H1 (cell line): Measurements from ENCODE around the gene GPC1. TPM values are rescaled to one million over a fixed set of nuclear protein-coding genes. Genes with fewer than 3 reads are reported as not detected.

ENCODE experiments used
- CTCF ChIA-PET: fragments of 300-600 bp; sonication (Branson Sonifier 250); formaldehyde crosslinking; loops from one replicate; lab custom pipeline; 2021; ENCODE audit not compliant: partially characterized antibody; lab: Charles Lee
- POLR2A ChIA-PET: fragments of 300-600 bp; sonication (Branson Sonifier 250); formaldehyde crosslinking; loops from one replicate; lab custom pipeline; 2021; ENCODE audit warnings: inconsistent platforms; ENCODE audit not compliant: partially characterized antibody; lab: Charles Lee
- DNase-seq, 2 experiments: peaks; one replicate each; pipeline versions ENCODE4 v3.0.0 to v3.0.0-alpha.2; 2010 to 2022; ENCODE audit warnings: low spot score in 2 of 2, low read depth in 1 of 2, mixed read lengths in 1 of 2
- FAIRE-seq: peaks from 2 replicates; lab custom pipeline; 2011; peaks lifted over from hg19 to GRCh38; lab: Jason Lieb, UNC
- H2AFZ ChIP-seq: 2 replicates; pipeline ENCODE4 v1.8.1; 2012; ENCODE audit warnings: low read length, inconsistent platforms
- H2AK5ac ChIP-seq: 2 replicates; pipeline ENCODE4 v1.6.1; 2013; ENCODE audit warnings: low read depth, low read length
- H2BK120ac ChIP-seq: replicated peaks from 2 replicates; pipeline ENCODE3; 2013; ENCODE audit warnings: low read depth, low read length, inconsistent platforms
- H2BK12ac ChIP-seq: 2 replicates; pipeline ENCODE4 v1.6.1; 2013; ENCODE audit warnings: low read depth, low read length
- H2BK15ac ChIP-seq: 2 replicates; pipeline ENCODE4 v1.6.1; 2013; ENCODE audit warnings: low read length
- H2BK20ac ChIP-seq: 2 replicates; pipeline ENCODE4 v1.6.1; 2013; ENCODE audit warnings: low read length
- H2BK5ac ChIP-seq: 2 replicates; pipeline ENCODE4 v1.6.1; 2013; ENCODE audit warnings: low read depth, low read length
- H3K14ac ChIP-seq: 2 replicates; pipeline ENCODE4 v1.6.1; 2013; ENCODE audit warnings: inconsistent platforms; ENCODE audit not compliant: insufficient read length
- H3K18ac ChIP-seq: 2 replicates; pipeline ENCODE4 v1.6.1; 2013; ENCODE audit warnings: low read length; ENCODE audit errors: extremely low read depth
- H3K23ac ChIP-seq: 2 replicates; pipeline ENCODE4 v1.6.1; 2013; ENCODE audit warnings: inconsistent platforms; ENCODE audit not compliant: insufficient read length
- H3K23me2 ChIP-seq: 2 replicates; pipeline ENCODE4 v1.6.1; 2013; ENCODE audit warnings: low read depth, low read length
- H3K27ac ChIP-seq: 2 replicates; pipeline ENCODE4 v1.6.1; 2011; ENCODE audit warnings: low read depth, low read length, inconsistent platforms
- H3K27me3 ChIP-seq, 4 experiments: replicated peaks in 1 of 4; 1 replicate in 1 of 4; 2 replicates in 3 of 4; pipeline versions ENCODE4 v1.6.1 to v1.8.1; 2011 to 2013; ENCODE audit warnings: low read length in 3 of 4, mild to moderate bottlenecking in 3 of 4, inconsistent platforms in 2 of 4, mixed read lengths in 2 of 4, moderate library complexity in 1 of 4; ENCODE audit not compliant: control insufficient read depth in 3 of 4, insufficient read depth in 3 of 4; ENCODE audit errors: extremely low read depth in 1 of 4
- H3K36me3 ChIP-seq, 4 experiments: 2 replicates each; pipeline versions ENCODE4 v1.6.1 to v1.8.1; 2011 to 2013; ENCODE audit warnings: mild to moderate bottlenecking in 4 of 4, low read length in 3 of 4, moderate library complexity in 2 of 4, control low read depth in 1 of 4, inconsistent platforms in 1 of 4; ENCODE audit not compliant: insufficient read depth in 4 of 4, control insufficient read depth in 2 of 4
- H3K4ac ChIP-seq: replicated peaks from 2 replicates; pipeline ENCODE3; 2013; ENCODE audit warnings: low read length, low read depth, mixed read lengths, inconsistent platforms; ENCODE audit not compliant: insufficient read length
- H3K4me1 ChIP-seq, 4 experiments: replicated peaks in 1 of 4; 1 replicate in 1 of 4; 2 replicates in 3 of 4; pipeline versions ENCODE4 v1.6.1 to v1.8.1; 2011 to 2013; ENCODE audit warnings: low read length in 3 of 4, inconsistent platforms in 2 of 4, mixed read lengths in 1 of 4; ENCODE audit not compliant: insufficient read depth in 4 of 4, control insufficient read depth in 3 of 4
- H3K4me2 ChIP-seq, 2 experiments: 2 replicates each; pipeline versions ENCODE4 v1.6.1 to v1.8.1; 2011 to 2013; ENCODE audit warnings: low read depth in 2 of 2, low read length in 2 of 2, control low read depth in 1 of 2, inconsistent platforms in 1 of 2, mild to moderate bottlenecking in 1 of 2; ENCODE audit not compliant: insufficient read depth in 1 of 2
- H3K4me3 ChIP-seq, 4 experiments: fragments of 200-600, 300-600 bp in 1 of 4; sonication (generic), shearing (Covaris generic), sonication (Bioruptor Twin) in 1 of 4; 2 replicates each; pipeline versions ENCODE4 v1.5.1 to v1.8.1; 2011 to 2016; ENCODE audit warnings: low read length in 4 of 4, low read depth in 3 of 4, control low read depth in 2 of 4, inconsistent platforms in 2 of 4, mild to moderate bottlenecking in 2 of 4, mixed read lengths in 1 of 4, moderate library complexity in 1 of 4; ENCODE audit not compliant: insufficient read depth in 2 of 4; ENCODE audit errors: extremely low read depth in 1 of 4
- H3K56ac ChIP-seq: replicated peaks from 2 replicates; pipeline ENCODE3; 2013; ENCODE audit warnings: low read depth, mild to moderate bottlenecking, mixed read lengths, low read length, inconsistent platforms; ENCODE audit not compliant: insufficient read length
- H3K79me1 ChIP-seq: 2 replicates; pipeline ENCODE4 v1.6.1; 2013; ENCODE audit warnings: low read depth, low read length, control low read depth
- H3K79me2 ChIP-seq, 2 experiments: 2 replicates each; pipeline versions ENCODE4 v1.6.1 to v1.8.1; 2012 to 2013; ENCODE audit warnings: low read length in 2 of 2, mild to moderate bottlenecking in 2 of 2, inconsistent platforms in 1 of 2; ENCODE audit not compliant: insufficient read depth in 2 of 2, control insufficient read depth in 1 of 2
- H3K9ac ChIP-seq, 4 experiments: replicated peaks in 1 of 4; 1 replicate in 1 of 4; 2 replicates in 3 of 4; pipeline versions ENCODE4 v1.6.1 to v1.8.1; 2011 to 2013; ENCODE audit warnings: low read depth in 3 of 4, low read length in 3 of 4, control low read depth in 2 of 4, mild to moderate bottlenecking in 2 of 4, moderate library complexity in 2 of 4, inconsistent platforms in 1 of 4; ENCODE audit errors: extremely low read depth in 1 of 4
- H3K9me3 ChIP-seq, 2 experiments: 2 replicates each; pipeline versions ENCODE4 v1.6.1 to v1.8.1; 2012 to 2013; ENCODE audit warnings: mild to moderate bottlenecking in 2 of 2, moderate library complexity in 2 of 2, control low read depth in 1 of 2, inconsistent platforms in 1 of 2, low read depth in 1 of 2, low read length in 1 of 2, mixed read lengths in 1 of 2; ENCODE audit not compliant: insufficient read depth in 2 of 2
- H4K20me1 ChIP-seq, 2 experiments: replicated peaks in 1 of 2; 2 replicates each; pipeline versions ENCODE3 to v1.8.1; 2011 to 2013; ENCODE audit warnings: inconsistent platforms in 2 of 2, low read length in 2 of 2, mild to moderate bottlenecking in 1 of 2; ENCODE audit not compliant: insufficient read depth in 2 of 2, control insufficient read depth in 1 of 2
- H4K5ac ChIP-seq: 2 replicates; pipeline ENCODE4 v1.6.1; 2013; ENCODE audit warnings: low read length, low read depth, mixed read lengths, inconsistent platforms; ENCODE audit not compliant: insufficient read length
- H4K8ac ChIP-seq: 2 replicates; pipeline ENCODE4 v1.8.0; 2013; ENCODE audit warnings: mild to moderate bottlenecking, moderate library complexity, low read length, inconsistent platforms; ENCODE audit not compliant: insufficient read depth; ENCODE audit errors: extremely low read depth
- H4K91ac ChIP-seq: replicated peaks from 2 replicates; pipeline ENCODE3; 2013; ENCODE audit warnings: low read length, mixed read lengths, inconsistent platforms; ENCODE audit not compliant: insufficient read length
- ATF2 ChIP-seq: IDR thresholded peaks from 2 replicates; pipeline ENCODE4 v1.6.1; 2012; ENCODE audit warnings: low read length, inconsistent platforms
- CBX5 ChIP-seq: fragments of 300-800, 300-1000 bp; sonication (generic); IDR thresholded peaks from 2 replicates; pipeline ENCODE4 v1.7.1; 2016; ENCODE audit warnings: antibody characterized with exemption, low read length, low read depth
- CEBPB ChIP-seq: IDR thresholded peaks from 2 replicates; pipeline ENCODE4 v1.6.1; 2012; ENCODE audit warnings: low read depth, low read length
- E2F6 ChIP-seq: IDR thresholded peaks from 2 replicates; pipeline ENCODE4 v1.6.1; 2012; ENCODE audit warnings: inconsistent platforms
- EP300 ChIP-seq, 2 experiments: IDR thresholded peaks; 1 replicate in 1 of 2; 2 replicates in 1 of 2; pipeline ENCODE4 v1.6.1; 2011 to 2012; ENCODE audit warnings: low read depth in 2 of 2, low read length in 2 of 2, mild to moderate bottlenecking in 2 of 2, borderline replicate concordance in 1 of 2, inconsistent platforms in 1 of 2, moderate library complexity in 1 of 2
- GABPA ChIP-seq: IDR thresholded peaks from 2 replicates; pipeline ENCODE4 v1.6.1; 2011; ENCODE audit warnings: mild to moderate bottlenecking, low read length, moderate library complexity, borderline replicate concordance; ENCODE audit not compliant: insufficient read depth
- JUN ChIP-seq: IDR thresholded peaks from 2 replicates; pipeline ENCODE4 v1.6.1; 2011; ENCODE audit warnings: low read depth, mild to moderate bottlenecking, improper control_type of control experiment, low read length
- MAFK ChIP-seq: IDR thresholded peaks from 2 replicates; pipeline ENCODE4 v1.6.1; 2012; ENCODE audit warnings: low read depth, mild to moderate bottlenecking, improper control_type of control experiment, low read length
- SIN3A ChIP-seq, 2 experiments: IDR thresholded peaks in 1 of 2; conservative IDR thresholded peaks in 1 of 2; 2 replicates each; pipeline ENCODE4 v1.6.1; 2011 to 2012; ENCODE audit warnings: low read length in 2 of 2, improper control_type of control experiment in 1 of 2, low read depth in 1 of 2, mild to moderate bottlenecking in 1 of 2
- SIRT6 ChIP-seq: IDR thresholded peaks from one replicate; pipeline ENCODE4 v1.7.1; 2012; ENCODE audit warnings: low read length, inconsistent platforms
- TBP ChIP-seq: IDR thresholded peaks from 2 replicates; pipeline ENCODE4 v1.6.1; 2011; ENCODE audit warnings: low read depth, low read length, improper control_type of control experiment
- WGBS, 2 experiments: shearing (Covaris generic) in 1 of 2; methylation state at CpG; one replicate each; pipeline versions ENCODE4 v1.1.6 to v1.1.7; 2013 to 2015; ENCODE audit warnings: low lambda C conversion rate in 2 of 2, mixed read lengths in 2 of 2, inconsistent platforms in 1 of 2, low coverage in 1 of 2, missing lambda C conversion rate in 1 of 2; ENCODE audit not compliant: insufficient replicate concordance in 2 of 2, insufficient coverage in 1 of 2, insufficient read length in 1 of 2; ENCODE audit errors: extremely low coverage in 1 of 2, missing lambda C conversion rate in 1 of 2; 5-methylcytosine and 5-hydroxymethylcytosine counted together
- polyA plus RNA-seq, 7 experiments: library from polyadenylated mRNA; depleted of rRNA in 3 of 7; stranded (reverse) in 5 of 7; unstranded in 2 of 7; fragments of >200 nt in 5 of 7; fragments of 200-250 nt in 2 of 7; gene quantifications; 1 replicate in 5 of 7; 2 replicates in 1 of 7; 4 replicates in 1 of 7; pipeline versions ENCODE4 v1.2.1 to v1.2.3, GENCODE V29; 2011 to 2013; ENCODE audit warnings: missing spikeins in 2 of 7, mixed read lengths in 2 of 7
- total RNA-seq: library from RNA; stranded (reverse); fragmentation: NEBNext Ultra II Directional; extraction: Animal tissue kit (Norgen Biotek cat#: 25700); gene quantifications from 2 replicates; pipeline ENCODE4 v1.2.1, GENCODE V29; 2021

Gene GPC1
- total and polyA plus RNA-seq, 2 of the 8 experiments (the other 6 are each of a cell fraction or from before 2014, with no cell fraction given): 21.9 to 28.3 TPM

- Histone ChIP-seq H2BK20ac (no peak overlapping the region), H3K27ac (no peak overlapping the region), H2BK15ac (no peak overlapping the region), H2AFZ (no peak overlapping the region), H2BK5ac (no peak overlapping the region), H4K91ac (no peak overlapping the region), H3K4me1 (no peaks in the 10 kb centered on the region), H3K79me1 (no peaks in the 10 kb centered on the region), H3K4me3 (no peak overlapping the region), H4K20me1 (no peaks in the 10 kb centered on the region), H2BK12ac (no peak overlapping the region), H3K27me3 (no peaks in the 10 kb centered on the region), H3K4me2 (no peak overlapping the region), H4K8ac (no peak overlapping the region), H2BK120ac (no peak overlapping the region), H4K5ac (no peak overlapping the region), H3K18ac (no peak overlapping the region), H3K79me2 (no peaks in the 10 kb centered on the region), H3K9ac (no peak overlapping the region), H3K56ac (no peak overlapping the region), H3K4ac (no peak overlapping the region), H3K14ac (no peak overlapping the region), H3K9me3 (peaks cover 7 to 8% of the 10 kb centered on the region in 2 experiments), H3K23me2 (no peaks in the 10 kb centered on the region), H3K36me3 (no peaks in the 10 kb centered on the region), H2AK5ac (no peak overlapping the region), H3K23ac (no peak overlapping the region)
- ChIA-PET POLR2A (no interaction called here), CTCF (no interaction called here)
- no peak for TF ChIP-seq JUN
- TF ChIP-seq MAFK: no peak
- TF ChIP-seq TBP: no peak
- no peak for TF ChIP-seq ATF2
- no peak for TF ChIP-seq CEBPB
- no peak for TF ChIP-seq E2F6
- no peak for TF ChIP-seq SIN3A (conservative IDR thresholded peaks at IDR 0.05 in 1 of 2, IDR thresholded peaks at IDR 0.05 in 1 of 2; ENCODE audit: low read depth in 1 of 2, low read length in 2 of 2)
- TF ChIP-seq SIRT6: no peak
- no peak for TF ChIP-seq CBX5
- no peak for TF ChIP-seq EP300 (IDR thresholded peaks at IDR 0.05; ENCODE audit: borderline replicate concordance in 1 of 2, low read depth in 2 of 2, low read length in 2 of 2)
- no peak for TF ChIP-seq GABPA
- WGBS, 2 experiments: 88% methylated on average over 3 of the region's 4 CpGs; no CpG with 5 or more reads in 1 of the 2 experiments
- FAIRE-seq (no peak), DNase-seq (no peak)
Observed at GRCh38 chr2:240413813-240414429, 21.5 kb upstream of the GPC1 start.
